Cardiac fibroblast (primary cell): ENCODE data around the gene ADIPOR2.
"Not testable (repeated sequence)": the region's sequence is repeated elsewhere in the genome, so short reads cannot be mapped to it uniquely, and the experiment has no call there.

Source experiments
- DNase-seq, 2 donors: peaks; one replicate each; pipeline versions ENCODE4 v3.0.0 to v3.0.0-alpha.2; 2010; ENCODE audit warnings: low read depth in 2 of 2
- H3K4me3 ChIP-seq, 2 donors: replicated peaks in 1 of 2; 1 replicate in 1 of 2; 2 replicates in 1 of 2; pipeline ENCODE4 v1.5.1; 2011; ENCODE audit warnings: low read depth in 2 of 2, low read length in 2 of 2, mild to moderate bottlenecking in 2 of 2, moderate library complexity in 1 of 2
- TF ChIP-seq, protein P1 (sequence below): IDR thresholded peaks from one replicate; pipeline ENCODE4 v1.5.1; 2011; ENCODE audit warnings: low read depth, mild to moderate bottlenecking, low read length, inconsistent platforms

ADIPOR2 gene

DNA sequence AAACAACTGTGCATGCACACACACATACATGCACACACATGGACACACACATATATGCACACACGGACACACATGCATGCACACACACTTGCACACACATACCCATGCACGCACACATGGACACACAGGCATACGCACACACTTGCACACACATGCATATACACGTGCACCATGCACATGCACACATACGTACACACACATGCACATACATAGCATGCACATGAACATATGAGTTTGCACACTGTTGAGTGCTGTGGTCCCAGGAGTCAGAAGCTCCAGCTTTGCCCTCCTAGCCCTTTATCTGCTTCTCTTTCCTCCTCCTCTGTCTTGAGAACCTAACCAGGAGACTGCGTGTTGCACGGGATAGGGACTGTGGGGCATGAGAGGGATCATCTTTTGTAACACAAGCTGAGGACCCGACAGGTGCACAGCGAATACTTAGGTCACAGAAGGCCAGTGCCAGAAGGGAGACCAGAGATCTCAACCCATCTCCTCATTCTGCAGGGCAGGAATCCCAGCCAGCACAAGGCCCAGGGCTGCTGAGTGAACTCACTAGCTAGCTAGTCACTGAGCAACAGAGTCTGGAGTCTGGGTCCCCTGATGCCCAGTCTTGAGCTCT lies 126.0 kb downstream of the ADIPOR2 start:
- TF ChIP-seq, protein P1, sequence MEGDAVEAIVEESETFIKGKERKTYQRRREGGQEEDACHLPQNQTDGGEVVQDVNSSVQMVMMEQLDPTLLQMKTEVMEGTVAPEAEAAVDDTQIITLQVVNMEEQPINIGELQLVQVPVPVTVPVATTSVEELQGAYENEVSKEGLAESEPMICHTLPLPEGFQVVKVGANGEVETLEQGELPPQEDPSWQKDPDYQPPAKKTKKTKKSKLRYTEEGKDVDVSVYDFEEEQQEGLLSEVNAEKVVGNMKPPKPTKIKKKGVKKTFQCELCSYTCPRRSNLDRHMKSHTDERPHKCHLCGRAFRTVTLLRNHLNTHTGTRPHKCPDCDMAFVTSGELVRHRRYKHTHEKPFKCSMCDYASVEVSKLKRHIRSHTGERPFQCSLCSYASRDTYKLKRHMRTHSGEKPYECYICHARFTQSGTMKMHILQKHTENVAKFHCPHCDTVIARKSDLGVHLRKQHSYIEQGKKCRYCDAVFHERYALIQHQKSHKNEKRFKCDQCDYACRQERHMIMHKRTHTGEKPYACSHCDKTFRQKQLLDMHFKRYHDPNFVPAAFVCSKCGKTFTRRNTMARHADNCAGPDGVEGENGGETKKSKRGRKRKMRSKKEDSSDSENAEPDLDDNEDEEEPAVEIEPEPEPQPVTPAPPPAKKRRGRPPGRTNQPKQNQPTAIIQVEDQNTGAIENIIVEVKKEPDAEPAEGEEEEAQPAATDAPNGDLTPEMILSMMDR: no peak
- DNase-seq: no peak
- H3K4me3 ChIP-seq: no peak overlapping the region

DNA sequence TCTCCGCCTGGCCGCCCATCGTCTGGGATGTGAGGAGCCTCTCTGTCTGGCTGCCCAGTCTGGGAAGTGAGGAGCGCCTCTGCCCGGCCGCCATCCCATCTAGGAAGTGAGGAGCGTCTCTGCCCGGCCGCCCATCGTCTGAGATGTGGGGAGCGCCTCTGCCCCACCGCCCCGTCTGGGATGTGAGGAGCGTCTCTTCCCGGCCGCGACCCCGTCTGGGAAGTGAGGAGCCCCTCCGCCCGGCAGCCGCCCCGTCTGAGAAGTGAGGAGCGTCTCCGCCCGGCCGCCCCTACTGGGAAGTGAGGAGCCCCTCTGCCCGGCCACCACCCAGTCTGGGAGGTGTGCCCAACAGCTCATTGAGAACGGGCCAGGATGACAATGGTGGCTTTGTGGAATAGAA lies 127.1 kb downstream of the ADIPOR2 start:
- not testable (repeated sequence) for DNase-seq, H3K4me3 ChIP-seq

DNA sequence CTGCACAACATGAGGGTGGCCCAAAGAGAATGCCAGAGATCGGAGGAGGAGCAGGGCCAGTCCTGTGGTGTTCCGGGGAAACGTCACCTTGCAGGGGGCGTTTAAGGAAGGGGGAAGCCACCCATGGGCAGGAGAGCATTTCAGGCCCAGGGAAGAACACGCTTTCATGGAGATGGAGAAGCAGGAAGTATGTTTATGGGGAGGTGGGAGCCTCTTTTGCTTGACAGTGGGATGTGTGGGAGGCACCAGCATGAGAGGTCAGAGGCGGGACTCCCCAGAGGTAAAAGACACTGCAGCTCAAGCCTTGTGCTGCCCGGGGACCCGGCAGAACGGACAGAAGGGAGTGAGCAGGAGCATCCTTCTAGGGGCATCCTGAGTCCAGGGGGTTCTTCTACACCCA lies 128.2 kb downstream of the ADIPOR2 start:
- no peak for DNase-seq
- TF ChIP-seq, protein P1: no peak
- no peak overlapping the region for H3K4me3 ChIP-seq

DNA sequence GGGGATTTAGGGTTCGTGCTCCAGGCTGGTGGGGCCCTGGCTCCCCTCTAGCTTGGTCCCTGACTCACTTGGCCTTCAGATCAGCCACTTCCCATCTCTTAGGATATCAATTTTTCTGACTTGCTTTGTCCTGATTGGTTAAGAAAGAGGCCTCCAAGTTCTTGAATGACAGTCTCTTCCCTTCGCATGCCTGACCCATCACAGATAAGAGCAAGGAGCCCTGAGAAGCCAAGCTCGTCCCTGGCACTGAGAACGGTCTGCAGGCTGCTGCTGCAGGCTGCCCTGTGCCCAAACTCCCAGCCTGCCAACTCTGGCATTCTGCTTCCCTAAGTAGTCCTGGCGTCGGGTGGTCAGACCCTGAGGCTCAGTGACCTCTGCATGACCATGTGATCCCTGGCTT lies 128.7 kb downstream of the ADIPOR2 start:
- H3K4me3 ChIP-seq: no peak overlapping the region
- TF ChIP-seq, protein P1: no peak
- DNase-seq: no peak

DNA sequence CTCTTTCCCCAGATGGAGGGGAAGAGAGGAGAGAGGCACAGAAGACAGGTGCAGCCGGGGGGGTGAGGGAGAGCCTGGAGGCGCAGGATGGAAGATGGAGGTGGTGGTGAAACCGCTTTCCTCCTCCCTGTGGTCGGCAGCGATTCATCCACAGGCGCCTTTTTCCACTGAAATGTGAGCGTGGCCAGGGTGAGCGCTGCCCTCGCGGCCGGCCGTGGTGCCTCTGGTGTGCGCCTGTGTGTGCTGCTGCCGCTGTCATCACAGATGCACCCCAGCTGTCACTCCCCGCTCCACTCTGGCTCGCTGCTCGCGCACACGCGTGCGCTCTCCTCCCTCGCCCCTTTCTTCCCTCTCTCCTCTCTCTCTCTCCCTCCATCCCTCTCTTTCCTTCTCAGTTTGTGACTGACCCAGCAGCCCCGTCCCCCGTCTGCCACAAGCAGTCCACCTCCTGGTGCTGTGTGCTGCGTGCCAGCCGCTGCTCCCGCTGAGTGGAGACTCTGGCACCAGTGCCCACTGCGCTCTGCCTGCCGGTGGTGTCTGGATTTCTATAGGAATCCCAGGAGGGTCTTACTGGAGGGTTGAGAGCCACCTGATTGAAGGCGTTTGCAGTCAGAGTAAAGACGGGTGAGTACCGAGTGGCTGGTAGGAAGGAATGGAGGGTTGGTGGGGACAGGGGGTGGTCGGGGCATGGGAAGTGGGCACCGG lies 129.5 kb downstream of the ADIPOR2 start, which contains the start of gene LRTM2:
LRTM2 (plus strand) TSS at position 375 of the 705 bp plus-strand sequence. CDS start 7,584 bp downstream, outside the sequence.
- TF ChIP-seq, protein P1: no peak
- H3K4me3 ChIP-seq: no peak within 1 kb of the TSS
- DNase-seq: no peak

DNA sequence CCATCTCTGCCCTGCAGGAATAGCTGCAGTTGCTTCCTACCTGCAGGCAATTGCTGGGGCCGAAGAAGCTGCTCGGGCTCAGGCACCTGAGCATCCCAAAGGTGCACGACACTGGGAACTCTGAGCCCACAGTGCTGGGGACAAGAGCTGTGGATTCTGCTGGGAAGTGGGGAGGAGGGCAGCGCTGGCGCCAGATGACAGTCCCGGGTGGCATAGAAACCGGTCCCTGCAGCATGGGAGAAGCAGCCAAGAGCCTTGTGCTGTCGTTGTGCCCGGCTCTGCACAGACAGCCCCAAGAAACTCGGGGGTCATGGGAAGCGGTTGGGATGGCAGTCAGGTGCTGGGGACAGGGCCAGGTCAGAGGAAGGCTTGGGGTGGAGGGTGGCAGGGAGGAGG lies 130.0 kb downstream of the ADIPOR2 start:
- no peak overlapping the region for H3K4me3 ChIP-seq
- TF ChIP-seq, protein P1: no peak

DNA sequence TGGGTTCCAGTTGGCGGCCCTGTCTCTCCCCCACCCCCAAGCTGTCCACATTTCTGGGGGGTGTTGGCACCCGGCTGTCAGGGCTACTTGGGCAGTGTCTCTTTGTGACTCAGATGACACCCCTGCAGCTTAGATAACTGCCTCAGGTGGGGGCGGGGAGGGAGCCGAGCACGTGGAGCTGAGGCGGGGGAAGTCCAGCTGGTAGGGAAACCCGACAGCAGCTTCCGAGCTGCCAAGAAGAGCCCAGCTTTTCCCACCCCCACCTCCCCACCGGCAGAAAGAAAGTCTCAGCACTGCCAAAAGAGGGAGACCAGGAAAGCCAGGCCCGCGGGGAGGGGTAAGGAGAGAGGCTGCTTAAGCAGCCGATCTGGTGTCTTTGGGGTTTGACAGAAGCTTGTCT lies 130.9 kb downstream of the ADIPOR2 start:
- H3K4me3 ChIP-seq: no peak overlapping the region
- TF ChIP-seq, protein P1: no peak
- no peak for DNase-seq

More for the DNA sequence above, 130.0 kb downstream of the ADIPOR2 start:
- DNase-seq: no peak
